ENCODE data around the gene RALY. TPM values are rescaled to one million over a fixed set of nuclear protein-coding genes. Genes with fewer than 3 reads are reported as not detected.

The RALY gene
- polyA plus RNA-seq, 2 of the 4 experiments (the other 2 are of a cell fraction) = 63.4 to 102 TPM

- no peak for DNase-seq (ENCODE audit: low read depth in 1 of 2, low spot score in 1 of 2)
- POLR2A ChIA-PET = interaction anchor here (0.8 to 1.2 kb wide), 2 partner anchors 414 to 593 kb away, joined by 3 to 4 read pairs; partner anchors contain the start of gene CBFA2T2
- FAIRE-seq = no peak
- CTCF ChIA-PET = interaction anchor here (1.1 to 3.2 kb wide), 3 partner anchors 13 to 428 kb away, joined by 3 to 31 read pairs (median 4); no protein-coding TSS in a partner anchor
- no peaks in the 10 kb centered on the region for H3K9me3 ChIP-seq
- TF ChIP-seq RNF2 (IDR thresholded peaks at IDR 0.05; ENCODE audit: borderline replicate concordance, low read depth) (no peak), CBX2 (IDR thresholded peaks at IDR 0.05; ENCODE audit: borderline replicate concordance, low read depth) (no peak), TFCP2L1 (CRISPR knock-in tag; IDR thresholded peaks at IDR 0.05) (no peak), E2F6 (IDR thresholded peaks at IDR 0.05; ENCODE audit: borderline replicate concordance, low read depth) (no peak), SREBF2 (IDR thresholded peaks at IDR 0.05) (no peak), KDM1A (IDR thresholded peaks at IDR 0.05; ENCODE audit: low read depth) (no peak), FOXS1 (CRISPR knock-in tag; IDR thresholded peaks at IDR 0.05) (no peak), HOXB5 (CRISPR knock-in tag; IDR thresholded peaks at IDR 0.05) (no peak), SMC3 (IDR thresholded peaks at IDR 0.05) (no peak), MAX (IDR thresholded peaks at IDR 0.05) (no peak), MAFK (IDR thresholded peaks at IDR 0.05; ENCODE audit: partially characterized antibody) (no peak), EHF (CRISPR knock-in tag; IDR thresholded peaks at IDR 0.05) (no peak), ZC3H11A (IDR thresholded peaks at IDR 0.05) (no peak), FOSB (CRISPR knock-in tag; IDR thresholded peaks at IDR 0.05) (no peak), USF2 (IDR thresholded peaks at IDR 0.05) (no peak)
- TF ChIP-seq, protein P1, sequence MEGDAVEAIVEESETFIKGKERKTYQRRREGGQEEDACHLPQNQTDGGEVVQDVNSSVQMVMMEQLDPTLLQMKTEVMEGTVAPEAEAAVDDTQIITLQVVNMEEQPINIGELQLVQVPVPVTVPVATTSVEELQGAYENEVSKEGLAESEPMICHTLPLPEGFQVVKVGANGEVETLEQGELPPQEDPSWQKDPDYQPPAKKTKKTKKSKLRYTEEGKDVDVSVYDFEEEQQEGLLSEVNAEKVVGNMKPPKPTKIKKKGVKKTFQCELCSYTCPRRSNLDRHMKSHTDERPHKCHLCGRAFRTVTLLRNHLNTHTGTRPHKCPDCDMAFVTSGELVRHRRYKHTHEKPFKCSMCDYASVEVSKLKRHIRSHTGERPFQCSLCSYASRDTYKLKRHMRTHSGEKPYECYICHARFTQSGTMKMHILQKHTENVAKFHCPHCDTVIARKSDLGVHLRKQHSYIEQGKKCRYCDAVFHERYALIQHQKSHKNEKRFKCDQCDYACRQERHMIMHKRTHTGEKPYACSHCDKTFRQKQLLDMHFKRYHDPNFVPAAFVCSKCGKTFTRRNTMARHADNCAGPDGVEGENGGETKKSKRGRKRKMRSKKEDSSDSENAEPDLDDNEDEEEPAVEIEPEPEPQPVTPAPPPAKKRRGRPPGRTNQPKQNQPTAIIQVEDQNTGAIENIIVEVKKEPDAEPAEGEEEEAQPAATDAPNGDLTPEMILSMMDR (IDR thresholded peaks at IDR 0.05) = no peak
- TF ChIP-seq, protein P2, sequence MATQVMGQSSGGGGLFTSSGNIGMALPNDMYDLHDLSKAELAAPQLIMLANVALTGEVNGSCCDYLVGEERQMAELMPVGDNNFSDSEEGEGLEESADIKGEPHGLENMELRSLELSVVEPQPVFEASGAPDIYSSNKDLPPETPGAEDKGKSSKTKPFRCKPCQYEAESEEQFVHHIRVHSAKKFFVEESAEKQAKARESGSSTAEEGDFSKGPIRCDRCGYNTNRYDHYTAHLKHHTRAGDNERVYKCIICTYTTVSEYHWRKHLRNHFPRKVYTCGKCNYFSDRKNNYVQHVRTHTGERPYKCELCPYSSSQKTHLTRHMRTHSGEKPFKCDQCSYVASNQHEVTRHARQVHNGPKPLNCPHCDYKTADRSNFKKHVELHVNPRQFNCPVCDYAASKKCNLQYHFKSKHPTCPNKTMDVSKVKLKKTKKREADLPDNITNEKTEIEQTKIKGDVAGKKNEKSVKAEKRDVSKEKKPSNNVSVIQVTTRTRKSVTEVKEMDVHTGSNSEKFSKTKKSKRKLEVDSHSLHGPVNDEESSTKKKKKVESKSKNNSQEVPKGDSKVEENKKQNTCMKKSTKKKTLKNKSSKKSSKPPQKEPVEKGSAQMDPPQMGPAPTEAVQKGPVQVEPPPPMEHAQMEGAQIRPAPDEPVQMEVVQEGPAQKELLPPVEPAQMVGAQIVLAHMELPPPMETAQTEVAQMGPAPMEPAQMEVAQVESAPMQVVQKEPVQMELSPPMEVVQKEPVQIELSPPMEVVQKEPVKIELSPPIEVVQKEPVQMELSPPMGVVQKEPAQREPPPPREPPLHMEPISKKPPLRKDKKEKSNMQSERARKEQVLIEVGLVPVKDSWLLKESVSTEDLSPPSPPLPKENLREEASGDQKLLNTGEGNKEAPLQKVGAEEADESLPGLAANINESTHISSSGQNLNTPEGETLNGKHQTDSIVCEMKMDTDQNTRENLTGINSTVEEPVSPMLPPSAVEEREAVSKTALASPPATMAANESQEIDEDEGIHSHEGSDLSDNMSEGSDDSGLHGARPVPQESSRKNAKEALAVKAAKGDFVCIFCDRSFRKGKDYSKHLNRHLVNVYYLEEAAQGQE (IDR thresholded peaks at IDR 0.05) = no peak
- TF ChIP-seq, protein P3, sequence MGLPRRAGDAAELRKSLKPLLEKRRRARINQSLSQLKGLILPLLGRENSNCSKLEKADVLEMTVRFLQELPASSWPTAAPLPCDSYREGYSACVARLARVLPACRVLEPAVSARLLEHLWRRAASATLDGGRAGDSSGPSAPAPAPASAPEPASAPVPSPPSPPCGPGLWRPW (IDR thresholded peaks at IDR 0.05) = no peak
- no peaks in the 10 kb centered on the region for H3K4me1 ChIP-seq
- no peak for ATAC-seq
- H3K4me2 ChIP-seq = no peak overlapping the region
- no peak overlapping the region for H3K4me3 ChIP-seq
- no peak overlapping the region for H3K27ac ChIP-seq
- 89% methylated on average over 8 of the region's 8 CpGs for WGBS (ENCODE audit: missing lambda C conversion rate)
These were observed 88.6 kb downstream of the RALY start for GRCh38 chr20:34082232-34082887.

- Histone ChIP-seq H3K4me3 (no peak overlapping the region), H3K4me2 (no peak overlapping the region), H3K9me3 (no peaks in the 10 kb centered on the region), H3K4me1 (no peaks in the 10 kb centered on the region), H3K27ac (no peak overlapping the region)
- 75% methylated on average over 7 of the region's 7 CpGs for WGBS (ENCODE audit: missing lambda C conversion rate)
- ATAC-seq (peak in 1 of 2 experiments; percentile 37; a peak in 4 of 6 replicates), DNase-seq (ENCODE audit: low read depth in 1 of 2, low spot score in 1 of 2) (peak in 1 of 2 experiments; percentile 33), FAIRE-seq (no peak)
- ChIA-PET POLR2A (interaction anchor here (0.7 to 1.2 kb wide), 2 partner anchors 10 to 593 kb away, joined by 3 to 4 read pairs; partner anchors contain the start of gene CBFA2T2), CTCF (interaction anchor here (1.4 to 3.2 kb wide), 2 partner anchors 14 to 48 kb away, joined by 4 to 31 read pairs; no protein-coding TSS in a partner anchor)
- 0 out of 2 replicates have a peak, but pooled peaks have one; percentile 28 for TF ChIP-seq MAX (IDR thresholded peaks at IDR 0.05)
- no peak for TF ChIP-seq EHF (CRISPR knock-in tag; IDR thresholded peaks at IDR 0.05)
These were observed 89.4 kb downstream of the RALY start for GRCh38 chr20:34083137-34083536.
